HG02840 (cell line): ENCODE results near the gene PLA2G4B.

Source experiments
- ATAC-seq: cut with Tn5 transposase; IDR thresholded peaks from one replicate; pipeline ENCODE4 v1.9.1; 2021; ENCODE audit warnings: mild to moderate bottlenecking, moderate library complexity, moderate number of reproducible peaks; ENCODE audit not compliant: unreplicated experiment, low FRiP score

The PLA2G4B gene

GRCh38 chr15:41866872-41867579 is 28.4 kb downstream of the PLA2G4B start:
- ATAC-seq = no peak

GRCh38 chr15:41868321-41868720 is 29.7 kb downstream of the PLA2G4B start:
- ATAC-seq = no peak

- ATAC-seq = no peak
Observed at GRCh38 chr15:41869770-41870688, 31.4 kb downstream of the PLA2G4B start.

- no peak for ATAC-seq
Observed at GRCh38 chr15:41870689-41871081, 32.0 kb downstream of the PLA2G4B start.

- no peak for ATAC-seq
Observed at GRCh38 chr15:41871175-41871905, 32.7 kb downstream of the PLA2G4B start.

GRCh38 chr15:41872166-41872747 is 33.6 kb downstream of the PLA2G4B start:
- ATAC-seq = no peak

- ATAC-seq = no peak
Observed at GRCh38 chr15:41873711-41874110, 35.1 kb downstream of the PLA2G4B start.

- ATAC-seq = no peak
Observed at GRCh38 chr15:41874736-41875135, 36.1 kb downstream of the PLA2G4B start.

- no peak for ATAC-seq
Observed at GRCh38 chr15:41876007-41876406, 37.4 kb downstream of the PLA2G4B start.

- no peak for ATAC-seq
Observed at GRCh38 chr15:41876689-41877088, 38.0 kb downstream of the PLA2G4B start.

GRCh38 chr15:41877631-41878354 is 39.1 kb downstream of the PLA2G4B start:
- no peak for ATAC-seq

GRCh38 chr15:41878355-41878699 is 39.7 kb downstream of the PLA2G4B start:
- ATAC-seq = no peak

GRCh38 chr15:41879321-41879845 is 40.7 kb downstream of the PLA2G4B start:
- ATAC-seq = no peak

- ATAC-seq = no peak
Observed at GRCh38 chr15:41880156-41880877, 41.7 kb downstream of the PLA2G4B start.

GRCh38 chr15:41881086-41881485 is 42.4 kb downstream of the PLA2G4B start:
- ATAC-seq = no peak

- no peak for ATAC-seq
Observed at GRCh38 chr15:41881550-41881919, 42.9 kb downstream of the PLA2G4B start.

GRCh38 chr15:41881920-41882688 is 43.5 kb downstream of the PLA2G4B start:
- ATAC-seq = no peak

- ATAC-seq = no peak
Observed at GRCh38 chr15:41882689-41883483, 44.2 kb downstream of the PLA2G4B start.
